IMR-90 (cell line): Measurements from ENCODE around the gene ENOX1. TPM values are rescaled to one million over a fixed set of nuclear protein-coding genes. Genes with fewer than 3 reads are reported as not detected.

Experiments used
- ATAC-seq: fragments of 200-7000 bp; cut with Tn5 transposase; 2 replicates; pipeline ENCODE4 v1.9.1; 2020; ENCODE audit warnings: low read depth, mild to moderate bottlenecking, moderate library complexity
- BruUV-seq: library from RNA; stranded (reverse); fragments of 400-500 nt; replicated peaks from 2 replicates; lab custom pipeline; 2021; lab: Mats Ljungman, UMichigan
- CTCF ChIA-PET: fragments of 300-600 bp; formaldehyde crosslinking; extraction: SDS; loops from one replicate; lab custom pipeline; 2021; ENCODE audit warnings: antibody characterized with exemption; lab: Yijun Ruan, JAX
- POLR2A ChIA-PET: fragments of 300-600 bp; sonication (Branson Sonifier 250); formaldehyde crosslinking; loops from one replicate; lab custom pipeline; 2022; ENCODE audit warnings: antibody characterized with exemption; ENCODE audit not compliant: unreplicated experiment; lab: Charles Lee
- DNase-seq: peaks from one replicate; pipeline ENCODE4 v3.0.0; 2013
- H2AFZ ChIP-seq: replicated peaks from 2 replicates; pipeline ENCODE3; 2013; ENCODE audit warnings: low read length, mild to moderate bottlenecking; ENCODE audit not compliant: poor library complexity
- H2AK5ac ChIP-seq: 2 replicates; pipeline ENCODE4 v1.6.1; 2013; ENCODE audit warnings: low read depth, low read length, inconsistent platforms
- H2AK9ac ChIP-seq: replicated peaks from 2 replicates; pipeline ENCODE3; 2013; ENCODE audit warnings: mild to moderate bottlenecking, low read depth, low read length, moderate library complexity; ENCODE audit not compliant: poor library complexity
- H2BK120ac ChIP-seq: 2 replicates; pipeline ENCODE4 v1.6.1; 2013; ENCODE audit warnings: low read depth, low read length, inconsistent platforms
- H2BK15ac ChIP-seq: 3 replicates; pipeline ENCODE4 v1.6.1; 2013; ENCODE audit warnings: low read depth, low read length, inconsistent platforms
- H2BK20ac ChIP-seq: 2 replicates; pipeline ENCODE4 v1.6.1; 2013; ENCODE audit warnings: low read depth, mild to moderate bottlenecking, inconsistent platforms, low read length, moderate library complexity
- H2BK5ac ChIP-seq: 2 replicates; pipeline ENCODE4 v1.6.1; 2013; ENCODE audit warnings: mild to moderate bottlenecking, low read depth, low read length, inconsistent platforms; ENCODE audit not compliant: poor library complexity, severe bottlenecking
- H3K14ac ChIP-seq: replicated peaks from 2 replicates; pipeline ENCODE4 v1.6.1; 2013; ENCODE audit warnings: low read depth, low read length, inconsistent platforms
- H3K18ac ChIP-seq: 2 replicates; pipeline ENCODE4 v1.6.1; 2013; ENCODE audit warnings: low read depth, low read length, control low read depth
- H3K23ac ChIP-seq: 2 replicates; pipeline ENCODE4 v1.6.1; 2013; ENCODE audit warnings: low read depth, low read length, inconsistent platforms
- H3K27ac ChIP-seq: 2 replicates; pipeline ENCODE4 v1.5.1; 2013; ENCODE audit warnings: mild to moderate bottlenecking, control low read depth, low read length; ENCODE audit not compliant: insufficient read depth
- H3K27me3 ChIP-seq: 2 replicates; pipeline ENCODE4 v1.6.1; 2013; ENCODE audit warnings: low read length; ENCODE audit not compliant: control insufficient read depth, insufficient read depth
- H3K36me3 ChIP-seq: 2 replicates; pipeline ENCODE4 v1.6.1; 2013; ENCODE audit warnings: low read length, mixed read lengths; ENCODE audit not compliant: control insufficient read depth, insufficient read depth
- H3K4ac ChIP-seq: 2 replicates; pipeline ENCODE4 v1.6.1; 2013; ENCODE audit warnings: low read depth, low read length, inconsistent platforms
- H3K4me1 ChIP-seq: 2 replicates; pipeline ENCODE4 v1.6.1; 2013; ENCODE audit warnings: low read length, mixed read lengths; ENCODE audit not compliant: control insufficient read depth, insufficient read depth
- H3K4me2 ChIP-seq: 2 replicates; pipeline ENCODE4 v1.6.1; 2013; ENCODE audit warnings: low read depth, mild to moderate bottlenecking, control low read depth, low read length, moderate library complexity
- H3K4me3 ChIP-seq: 2 replicates; pipeline ENCODE4 v1.5.1; 2013; ENCODE audit warnings: low read depth, mild to moderate bottlenecking, control low read depth, low read length, moderate library complexity; ENCODE audit not compliant: insufficient read depth
- H3K56ac ChIP-seq: 2 replicates; pipeline ENCODE4 v1.6.1; 2013; ENCODE audit warnings: low read length, inconsistent platforms; ENCODE audit not compliant: insufficient read depth; ENCODE audit errors: extremely low read depth
- H3K79me1 ChIP-seq, 2 experiments: 2 replicates each; pipeline ENCODE4 v1.6.1; 2013; ENCODE audit warnings: low read length in 2 of 2, inconsistent platforms in 1 of 2, low read depth in 1 of 2
- H3K9ac ChIP-seq: 2 replicates; pipeline ENCODE4 v1.6.1; 2013; ENCODE audit warnings: low read depth, low read length, control low read depth
- H3K9me1 ChIP-seq: 2 replicates; pipeline ENCODE4 v1.6.1; 2013; ENCODE audit warnings: low read length, inconsistent platforms; ENCODE audit not compliant: insufficient read depth
- H3K9me3 ChIP-seq: 2 replicates; pipeline ENCODE4 v1.6.1; 2013; ENCODE audit warnings: low read length; ENCODE audit not compliant: control insufficient read depth, insufficient read depth
- H4K20me1 ChIP-seq: 2 replicates; pipeline ENCODE4 v1.6.1; 2013; ENCODE audit warnings: low read length, inconsistent platforms; ENCODE audit not compliant: insufficient read depth
- H4K5ac ChIP-seq: 2 replicates; pipeline ENCODE4 v1.6.1; 2013; ENCODE audit warnings: mild to moderate bottlenecking, low read depth, low read length, control low read depth
- H4K8ac ChIP-seq, 2 experiments: 2 replicates each; pipeline ENCODE4 v1.6.1; 2013; ENCODE audit warnings: low read depth in 2 of 2, low read length in 2 of 2, control low read depth in 1 of 2, inconsistent platforms in 1 of 2
- H4K91ac ChIP-seq: 2 replicates; pipeline ENCODE4 v1.6.1; 2013; ENCODE audit warnings: low read depth, low read length, inconsistent platforms; ENCODE audit not compliant: insufficient read depth
- CEBPB ChIP-seq: IDR thresholded peaks from 2 replicates; pipeline ENCODE4 v1.6.1; 2012; ENCODE audit warnings: low read depth, low read length, improper control_type of control experiment
- CHD1 ChIP-seq: IDR thresholded peaks from 2 replicates; pipeline ENCODE4 v1.6.1; 2012; ENCODE audit warnings: low read depth, low read length, improper control_type of control experiment
- CTCF ChIP-seq: conservative IDR thresholded peaks from 2 replicates; pipeline ENCODE4 v1.5.1; 2012; ENCODE audit warnings: mild to moderate bottlenecking, low read depth, low read length, improper control_type of control experiment
- ELK1 ChIP-seq: fragments of 150-350 bp; IDR thresholded peaks from 2 replicates; pipeline ENCODE4 v1.6.1; 2016; ENCODE audit warnings: low read depth, mild to moderate bottlenecking, low read length, moderate library complexity, borderline replicate concordance
- FOS ChIP-seq: fragments of 150-350 bp; IDR thresholded peaks from 2 replicates; pipeline ENCODE4 v1.6.1; 2016; ENCODE audit warnings: low read depth, low read length
- MAFK ChIP-seq: IDR thresholded peaks from 2 replicates; pipeline ENCODE4 v1.6.1; 2012; ENCODE audit warnings: low read depth, low read length, improper control_type of control experiment
- MAZ ChIP-seq: IDR thresholded peaks from 2 replicates; pipeline ENCODE4 v1.6.1; 2012; ENCODE audit warnings: low read depth, mild to moderate bottlenecking, low read length, improper control_type of control experiment, moderate library complexity, borderline replicate concordance
- MXI1 ChIP-seq: IDR thresholded peaks from 2 replicates; pipeline ENCODE4 v1.6.1; 2012; ENCODE audit warnings: low read depth, mild to moderate bottlenecking, low read length, moderate library complexity, borderline replicate concordance
- NFE2L2 ChIP-seq: fragments of 150-350 bp; IDR thresholded peaks from 2 replicates; pipeline ENCODE4 v1.6.1; 2016; ENCODE audit warnings: low read depth, mild to moderate bottlenecking, low read length
- POLR2A ChIP-seq: IDR thresholded peaks from 2 replicates; pipeline ENCODE4 v1.6.1; 2012; ENCODE audit warnings: mild to moderate bottlenecking, low read depth, low read length
- RAD21 ChIP-seq: IDR thresholded peaks from 2 replicates; pipeline ENCODE4 v1.6.1; 2012; ENCODE audit warnings: low read length, improper control_type of control experiment
- SMC3 ChIP-seq: fragments of 150-350 bp; IDR thresholded peaks from 2 replicates; pipeline ENCODE4 v1.6.1; 2016; ENCODE audit warnings: low read depth, mild to moderate bottlenecking, antibody characterized with exemption, low read length, moderate library complexity
- USF2 ChIP-seq: fragments of 150-350 bp; IDR thresholded peaks from 2 replicates; pipeline ENCODE4 v1.6.1; 2017; ENCODE audit warnings: mild to moderate bottlenecking, antibody characterized with exemption, low read length, low read depth
- WGBS, 2 experiments: methylation state at CpG; one replicate each; pipeline versions ENCODE4 v1.1.5 to v1.1.7; 2013; ENCODE audit warnings: missing lambda C conversion rate in 2 of 2; ENCODE audit not compliant: insufficient read length in 1 of 2; ENCODE audit errors: extremely low coverage in 2 of 2; 5-methylcytosine and 5-hydroxymethylcytosine counted together
- dilution Hi-C: fragments of 300-500 bp; cut with HindIII; formaldehyde crosslinking; loops from one replicate; pipeline ENCODE4 v1.14.3; 2018; ENCODE audit warnings: low sequenced_read_pairs; ENCODE audit not compliant: unreplicated experiment
- in situ Hi-C: fragments of 300-500 bp; cut with MboI; formaldehyde crosslinking; loops from 3 replicates; pipeline ENCODE4 v1.14.3; 2019; ENCODE audit warnings: low sequenced_read_pairs, inconsistent platforms, mixed read lengths
- intact Hi-C: fragments of 100-400 bp; cut with micrococcal nuclease; formaldehyde crosslinking; loops from 2 replicates; pipeline ENCODE4 v1.10.0; 2022
- polyA plus RNA-seq, 3 experiments: library from polyadenylated mRNA; depleted of rRNA; stranded (reverse); fragments of >200 nt; gene quantifications; 2 replicates each; pipeline ENCODE4 v1.2.3, GENCODE V29; 2012; ENCODE audit warnings: low replicate concordance in 1 of 3
- total RNA-seq: library from RNA; depleted of rRNA; stranded (reverse); fragments of >200 nt; gene quantifications from 2 replicates; pipeline ENCODE4 v1.2.3, GENCODE V29; 2012

Gene ENOX1
- total and polyA plus RNA-seq, 2 of the 4 experiments (the other 2 are of a cell fraction), result 0.99 to 1.3 TPM

GRCh38 chr13:43769529-43769928, 17.2 kb downstream of the ENOX1 start:
- in situ Hi-C loops, result no loop called here
- Histone ChIP-seq H2BK5ac (no peak overlapping the region), H3K9me1 (no peaks in the 10 kb centered on the region), H3K4me3 (no peak overlapping the region), H3K56ac (no peak overlapping the region), H3K36me3 (no peaks in the 10 kb centered on the region), H2AK9ac (no peak overlapping the region), H2BK15ac (no peak overlapping the region), H3K27ac (no peak overlapping the region), H3K18ac (no peak overlapping the region), H2AK5ac (no peak overlapping the region), H3K14ac (no peak overlapping the region), H4K5ac (no peak overlapping the region), H3K4me2 (no peak overlapping the region), H3K79me1 (no peaks in the 10 kb centered on the region), H2AFZ (no peak overlapping the region), H3K4me1 (no peaks in the 10 kb centered on the region), H4K8ac (no peak overlapping the region), H3K9me3 (no peaks in the 10 kb centered on the region), H2BK20ac (no peak overlapping the region), H3K27me3 (peaks cover 4% of the 10 kb centered on the region; the same call in 1 of the 2 replicates), H2BK120ac (no peak overlapping the region), H4K91ac (no peak overlapping the region), H3K9ac (no peak overlapping the region), H3K4ac (no peak overlapping the region), H3K23ac (no peak overlapping the region), H4K20me1 (no peaks in the 10 kb centered on the region)
- no TSS peak for BruUV-seq
- TF ChIP-seq NFE2L2 (no peak), RAD21 (no peak), FOS (no peak), ELK1 (no peak), CEBPB (no peak), CTCF (no peak), MAFK (no peak), SMC3 (no peak), POLR2A (no peak), CHD1 (no peak), MXI1 (no peak), MAZ (no peak), USF2 (no peak)
- dilution Hi-C loops, result no loop called here
- ATAC-seq (no peak), DNase-seq (no peak)
- ChIA-PET POLR2A (interaction anchor here (0.6 kb wide), 1 partner anchor 11 kb away, joined by 9 read pairs; no protein-coding TSS in a partner anchor), CTCF (interaction anchor here (0.5 kb wide), 1 partner anchor 330 kb away, joined by 4 read pairs; no protein-coding TSS in a partner anchor)
- intact Hi-C loops, result no loop called here
- no CpG with 5 or more reads among the region's 2 CpGs for WGBS, 2 experiments
